IPS-NIHi7 (cell line): ENCODE measurements around the gene JADE2.
"Not testable (repeated sequence)": the region's sequence is repeated elsewhere in the genome, so short reads cannot be mapped to it uniquely, and the experiment has no call there.

ENCODE experiments used
- DNase-seq: peaks from one replicate; pipeline ENCODE4 v3.0.0; 2012; ENCODE audit warnings: mixed read lengths; ENCODE audit errors: extremely low spot score

The JADE2 gene

DNA sequence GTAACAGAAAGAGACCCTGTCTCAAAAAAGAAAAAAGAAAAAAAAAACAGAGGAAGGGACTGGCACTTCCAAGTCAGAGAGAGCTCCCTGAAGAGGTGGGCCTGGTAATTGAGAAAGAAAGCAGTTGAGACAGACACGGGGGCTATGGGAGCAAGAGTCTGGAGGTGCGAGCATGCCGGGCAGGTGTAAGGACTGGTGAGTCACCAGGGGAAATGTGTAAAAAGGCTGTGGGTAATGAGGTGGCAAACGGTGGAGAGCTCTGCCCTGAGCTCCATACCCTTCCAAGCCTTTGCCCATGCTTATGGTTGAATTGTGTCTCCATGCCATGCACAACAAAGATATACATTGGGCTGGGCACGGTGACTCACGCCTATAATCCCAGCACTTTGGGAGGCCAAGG, 18.0 kb upstream of the JADE2 start:
- no peak for DNase-seq

DNA sequence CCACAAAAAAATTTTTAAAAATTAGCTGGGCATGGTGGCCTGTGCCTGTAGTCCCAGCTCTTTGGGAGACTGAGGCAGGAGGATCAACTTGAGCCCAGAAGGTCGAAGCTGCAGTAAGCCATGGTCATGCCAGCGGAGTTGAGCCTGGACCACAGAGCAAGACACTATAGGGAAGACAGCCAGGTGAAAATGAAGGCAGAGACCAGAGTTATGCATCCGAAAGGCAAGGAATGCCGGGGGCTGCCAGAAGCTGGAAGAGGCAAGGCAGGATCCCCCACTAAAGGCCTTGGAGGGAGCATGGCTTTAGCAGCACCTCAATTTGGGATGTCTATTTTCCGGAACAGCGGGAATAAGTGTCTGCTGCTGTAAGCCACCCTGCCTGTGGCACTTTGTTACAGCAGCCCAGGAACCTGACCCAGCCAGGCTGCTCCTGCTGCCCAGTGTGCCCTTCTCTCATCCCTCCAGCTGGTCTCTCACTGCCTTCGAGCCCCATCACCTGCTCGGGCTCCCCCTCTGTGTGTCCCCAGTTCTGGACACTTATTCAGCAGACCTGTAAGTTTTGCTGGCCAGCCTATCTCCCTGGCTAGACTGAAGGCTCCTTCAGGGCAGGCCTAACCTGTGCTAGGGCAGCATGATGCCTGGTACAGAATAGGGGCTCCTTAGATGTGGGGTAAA, 16.8 kb upstream of the JADE2 start:
- DNase-seq, result no peak

DNA sequence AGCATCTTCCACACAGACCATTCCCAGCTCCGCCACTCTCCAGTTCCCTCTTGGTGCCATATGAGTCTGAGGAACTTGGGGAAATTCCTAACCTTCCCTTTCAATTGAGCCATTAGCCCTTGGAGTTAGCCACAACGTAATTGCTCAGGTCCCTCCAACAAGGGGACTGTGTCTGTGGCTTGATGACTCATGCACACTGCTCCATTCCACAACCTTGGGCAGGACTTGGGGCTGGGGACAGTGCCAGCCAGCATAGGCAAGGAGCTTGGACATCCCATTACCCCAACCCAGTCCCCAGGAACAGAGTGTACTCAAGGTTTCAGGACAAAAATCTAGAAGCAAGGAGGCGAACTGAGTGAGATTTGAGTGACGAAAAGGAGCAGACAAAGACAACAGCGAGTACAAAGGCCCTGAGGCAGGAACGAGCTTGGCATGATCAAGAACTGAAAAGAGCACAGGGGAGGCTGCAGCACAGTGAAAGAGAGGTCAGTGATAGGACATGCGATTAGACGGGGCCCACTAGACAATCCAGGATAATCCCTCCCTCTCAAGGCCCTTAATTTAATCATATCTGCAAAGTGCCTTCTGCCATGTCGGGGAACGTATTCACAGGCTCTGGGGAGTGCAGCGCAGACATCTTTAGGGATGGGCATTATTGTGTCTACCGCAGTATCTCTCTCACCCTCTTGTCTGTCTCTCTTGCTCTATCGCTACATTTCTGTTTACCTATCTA, 16.0 kb upstream of the JADE2 start:
- no peak for DNase-seq

DNA sequence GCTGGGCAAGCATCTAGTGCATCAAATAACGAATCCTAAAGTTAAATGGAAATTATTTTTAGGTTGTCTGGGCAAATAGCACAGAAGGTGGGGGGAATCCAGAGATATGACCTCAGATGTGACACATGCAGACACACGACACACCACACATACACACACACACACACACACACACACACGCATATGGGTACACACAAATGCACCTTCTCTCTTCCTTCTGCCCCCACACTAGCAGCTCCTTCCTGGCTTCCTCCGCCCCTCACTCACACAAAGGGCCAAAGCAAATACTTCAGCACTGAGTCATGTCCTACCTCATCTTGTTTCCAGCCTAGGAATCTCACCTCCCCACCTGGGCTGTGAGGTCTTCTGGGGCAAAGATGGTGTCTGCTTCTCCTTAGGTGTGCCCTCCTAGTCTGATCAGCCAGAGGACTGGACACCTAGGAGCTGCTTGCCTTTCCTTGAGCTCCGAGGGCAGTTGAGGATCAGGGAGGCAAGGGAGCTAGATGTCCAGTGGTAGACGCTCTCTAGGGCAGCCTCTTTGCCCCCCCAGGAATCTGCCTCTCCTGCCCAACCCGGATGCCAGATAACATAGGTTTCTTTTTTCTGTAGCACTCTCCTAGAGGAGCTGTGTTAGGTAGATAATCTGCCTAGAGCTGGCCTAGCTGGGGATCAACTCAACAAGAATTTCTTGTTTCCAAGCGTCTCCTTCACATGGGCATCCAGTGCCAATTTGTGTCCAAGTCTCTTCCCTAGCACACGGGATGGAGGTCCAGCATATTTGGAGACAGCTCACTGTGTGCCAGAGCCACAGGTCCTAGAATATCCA, 14.3 kb upstream of the JADE2 start:
- no peak for DNase-seq

DNA sequence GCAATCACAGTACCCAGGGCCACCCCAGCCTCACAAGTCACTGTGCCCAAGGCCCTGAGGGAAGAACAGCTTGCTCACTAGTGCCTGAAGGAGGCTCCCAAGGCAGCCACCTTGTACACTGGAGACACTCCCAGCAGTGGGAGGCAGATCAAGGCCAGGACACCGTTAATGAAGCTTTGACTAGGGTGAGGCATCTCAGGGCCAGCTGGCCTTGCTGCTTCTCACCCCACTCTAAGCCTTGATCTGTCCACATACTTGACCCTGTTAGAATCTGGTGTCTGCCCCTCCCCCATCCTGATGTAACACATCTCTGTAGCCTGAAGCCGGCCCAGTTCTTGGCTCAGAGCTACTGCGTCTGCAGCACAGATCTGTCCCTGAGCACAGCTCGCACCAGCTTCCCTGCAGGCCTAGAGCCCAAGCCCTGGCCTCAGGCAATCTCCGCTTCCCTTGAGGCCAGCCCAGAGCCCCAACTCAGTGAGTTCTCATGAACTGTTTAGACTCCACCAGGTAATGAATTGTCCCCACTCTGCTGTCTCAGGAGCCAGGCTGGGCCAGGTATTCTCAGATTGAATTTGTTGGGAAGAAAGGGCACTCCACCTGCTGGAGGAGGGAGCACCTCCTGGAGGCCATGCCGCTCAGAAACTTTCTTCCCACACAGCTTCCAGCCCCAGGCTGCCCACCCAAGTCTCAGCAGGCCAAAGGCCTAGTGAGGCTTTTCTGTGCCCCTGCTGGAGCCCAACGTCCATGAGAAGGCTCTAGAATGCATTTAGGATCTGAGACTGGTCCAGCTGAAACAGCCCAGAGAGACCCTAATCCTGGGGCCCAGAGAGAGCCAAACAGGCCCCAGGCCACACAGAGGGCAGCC, 13.4 kb upstream of the JADE2 start:
- DNase-seq, result no peak

- DNase-seq, result no peak
Measured at GRCh38 chr5:134512661-134512999, 12.8 kb upstream of the JADE2 start.

- DNase-seq, result no peak
Measured at GRCh38 chr5:134515801-134516200, 9.7 kb upstream of the JADE2 start.

DNA sequence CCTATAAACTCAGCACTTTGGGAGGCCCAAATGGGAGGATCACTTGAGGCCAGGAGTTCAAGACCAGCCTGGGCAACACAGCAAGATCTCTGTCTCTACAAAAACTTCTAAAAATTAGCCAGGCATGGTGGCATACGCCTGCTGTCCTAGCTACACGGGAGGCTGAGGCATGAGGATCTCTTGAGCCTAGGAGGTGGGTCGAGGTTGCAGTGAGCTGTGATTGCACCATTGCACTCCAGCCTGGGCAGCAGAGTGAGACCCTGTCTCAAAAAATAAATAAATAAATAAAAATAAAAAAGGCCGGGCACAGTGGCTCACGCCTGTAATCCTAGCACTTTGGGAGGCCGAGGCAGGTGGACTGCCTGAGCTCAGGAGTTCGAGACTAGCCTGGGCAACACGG, 8.5 kb upstream of the JADE2 start:
- not testable (repeated sequence) for DNase-seq

DNA sequence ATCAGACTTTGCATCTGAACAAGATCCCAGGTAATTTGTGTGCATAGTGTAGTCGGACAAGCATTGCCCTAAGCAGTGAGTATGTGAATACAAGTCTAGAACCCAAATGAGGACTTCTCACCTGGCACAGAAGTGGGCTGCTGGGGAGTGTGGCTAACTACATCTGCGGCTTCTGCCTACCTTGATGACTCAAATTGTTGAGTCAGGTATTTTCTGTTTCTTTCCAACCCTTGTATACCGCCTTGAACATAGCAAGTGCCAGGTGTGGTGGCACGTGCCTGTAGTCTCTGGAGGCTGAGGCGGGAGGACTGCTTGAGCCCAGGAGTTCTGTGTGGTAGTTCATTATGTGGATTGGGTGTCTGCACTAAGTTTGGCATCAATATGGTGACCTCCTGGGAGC, 7.9 kb upstream of the JADE2 start:
- no peak for DNase-seq

DNA sequence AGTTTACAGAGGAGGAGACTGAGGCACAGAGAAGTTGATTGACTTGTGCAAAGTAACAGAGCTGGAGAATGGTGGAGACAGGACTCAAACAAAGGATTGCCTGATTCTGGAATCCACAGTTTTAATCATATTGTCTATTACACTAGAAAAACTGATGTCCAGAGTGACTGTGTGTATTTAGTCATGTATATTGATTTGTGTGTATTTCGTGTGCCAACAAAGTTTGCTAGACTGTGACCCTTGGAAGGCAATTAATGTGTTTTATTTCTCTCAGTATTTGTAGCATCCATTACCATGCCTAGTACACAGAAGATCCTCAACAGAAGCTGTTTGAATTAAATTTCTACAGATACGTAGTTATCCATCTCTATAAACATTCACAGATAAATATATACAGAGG, 5.5 kb upstream of the JADE2 start:
- no peak for DNase-seq

- DNase-seq, result no peak
Measured at GRCh38 chr5:134521841-134522240, 3.6 kb upstream of the JADE2 start.

- DNase-seq, result no peak
Measured at GRCh38 chr5:134523543-134524271, 1.8 kb upstream of the JADE2 start.

- DNase-seq, result peak; percentile 75
Measured at GRCh38 chr5:134524272-134524825, 1.1 kb upstream of the JADE2 start.

DNA sequence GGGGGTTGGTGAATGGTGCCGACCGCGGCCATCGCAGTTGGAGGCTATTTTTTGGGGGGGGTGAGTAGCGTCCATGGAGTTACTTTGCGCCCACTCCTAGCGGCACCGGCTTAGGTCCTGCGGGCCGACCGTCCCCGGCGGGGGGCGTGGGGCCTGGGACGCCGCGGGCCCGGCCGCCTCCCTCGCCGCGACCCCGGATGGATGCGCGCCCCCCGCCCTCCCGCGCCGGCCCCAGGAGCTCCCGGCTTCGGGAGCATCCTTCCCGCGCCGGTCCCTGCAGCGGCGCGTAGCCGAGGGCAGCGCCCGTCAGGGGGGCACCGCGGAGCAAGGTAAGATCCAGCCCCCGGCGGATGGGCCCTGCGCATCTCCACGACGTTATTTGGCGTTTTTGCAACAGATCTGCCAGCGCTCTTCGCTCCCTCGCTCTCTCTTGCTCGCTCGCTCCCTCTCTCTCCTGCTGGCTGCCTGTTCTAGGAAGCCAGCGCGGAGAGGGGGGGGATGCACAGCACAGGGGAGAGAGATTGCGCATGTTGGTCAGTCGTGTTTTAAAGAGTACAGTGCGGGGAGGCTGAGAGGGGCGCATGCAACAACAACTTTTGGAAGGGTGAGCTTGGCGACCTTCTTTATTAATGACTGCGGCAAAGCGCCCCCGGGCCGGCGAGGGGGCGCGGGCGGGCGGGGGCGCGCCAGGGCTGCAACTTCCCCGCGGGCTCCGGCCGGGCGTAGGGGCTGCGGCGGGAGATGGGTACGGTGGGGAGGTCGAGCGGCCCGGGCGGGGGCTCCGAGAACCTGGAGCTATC, 413 bp downstream of the JADE2 start:
- DNase-seq, result peak; percentile 34

- peak; percentile 73 for DNase-seq
Measured at GRCh38 chr5:134526483-134527155, 1.1 kb downstream of the JADE2 start.

GRCh38 chr5:134527156-134527960, 1.9 kb downstream of the JADE2 start:
- peak; percentile 90 for DNase-seq

GRCh38 chr5:134527961-134528424, 2.5 kb downstream of the JADE2 start:
- peak; percentile 15 for DNase-seq

DNA sequence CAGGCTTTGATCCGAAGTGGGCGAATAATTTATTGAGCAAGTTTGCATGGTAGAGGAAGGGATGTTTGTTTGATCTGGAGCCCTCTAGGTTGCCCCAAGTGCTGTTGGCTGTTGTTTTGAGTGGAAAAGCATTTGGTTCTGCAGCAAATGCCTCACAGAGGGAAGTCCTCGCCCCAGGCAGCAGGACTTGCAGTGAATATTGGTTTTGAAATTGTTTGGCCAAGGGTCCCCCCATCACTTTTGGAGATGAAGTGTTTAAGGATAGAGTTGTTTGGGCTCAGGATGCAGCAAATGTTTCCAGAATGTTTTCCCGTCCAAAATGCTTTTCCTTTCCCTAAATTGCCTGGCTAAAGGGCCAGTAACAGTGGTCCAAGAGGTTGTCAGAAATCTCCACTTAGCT, 3.1 kb downstream of the JADE2 start:
- DNase-seq, result no peak
